ENCODE measurements around the gene SLC29A4. TPM values are rescaled to one million over a fixed set of nuclear protein-coding genes. Genes with fewer than 3 reads are reported as not detected.

The SLC29A4 gene
- total and polyA plus RNA-seq, 2 of the 8 experiments (the other 6 are each of a cell fraction or from before 2014, with no cell fraction given) = 6.9 to 15.1 TPM

DNA sequence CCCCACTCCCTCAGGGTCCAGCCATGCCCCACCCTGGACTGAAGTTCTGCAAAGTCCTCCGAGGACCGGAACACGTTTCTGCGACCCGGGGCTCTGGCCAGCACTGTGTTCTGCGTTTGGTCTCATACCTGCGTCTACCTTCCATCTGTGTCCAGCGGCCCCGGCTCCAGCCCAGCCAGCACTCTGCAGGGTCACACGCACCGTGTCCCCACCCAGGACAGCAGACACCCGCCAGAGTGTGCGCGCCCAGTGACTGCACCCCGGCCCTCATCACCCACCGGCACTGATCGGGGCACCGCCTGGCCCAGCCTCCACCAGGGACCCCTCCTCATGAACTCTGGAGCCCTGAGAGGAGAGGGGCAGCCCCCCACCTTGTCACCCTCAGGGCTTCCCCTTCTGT is 20.3 kb downstream of the SLC29A4 start (continued):
- TF ChIP-seq, protein P1, sequence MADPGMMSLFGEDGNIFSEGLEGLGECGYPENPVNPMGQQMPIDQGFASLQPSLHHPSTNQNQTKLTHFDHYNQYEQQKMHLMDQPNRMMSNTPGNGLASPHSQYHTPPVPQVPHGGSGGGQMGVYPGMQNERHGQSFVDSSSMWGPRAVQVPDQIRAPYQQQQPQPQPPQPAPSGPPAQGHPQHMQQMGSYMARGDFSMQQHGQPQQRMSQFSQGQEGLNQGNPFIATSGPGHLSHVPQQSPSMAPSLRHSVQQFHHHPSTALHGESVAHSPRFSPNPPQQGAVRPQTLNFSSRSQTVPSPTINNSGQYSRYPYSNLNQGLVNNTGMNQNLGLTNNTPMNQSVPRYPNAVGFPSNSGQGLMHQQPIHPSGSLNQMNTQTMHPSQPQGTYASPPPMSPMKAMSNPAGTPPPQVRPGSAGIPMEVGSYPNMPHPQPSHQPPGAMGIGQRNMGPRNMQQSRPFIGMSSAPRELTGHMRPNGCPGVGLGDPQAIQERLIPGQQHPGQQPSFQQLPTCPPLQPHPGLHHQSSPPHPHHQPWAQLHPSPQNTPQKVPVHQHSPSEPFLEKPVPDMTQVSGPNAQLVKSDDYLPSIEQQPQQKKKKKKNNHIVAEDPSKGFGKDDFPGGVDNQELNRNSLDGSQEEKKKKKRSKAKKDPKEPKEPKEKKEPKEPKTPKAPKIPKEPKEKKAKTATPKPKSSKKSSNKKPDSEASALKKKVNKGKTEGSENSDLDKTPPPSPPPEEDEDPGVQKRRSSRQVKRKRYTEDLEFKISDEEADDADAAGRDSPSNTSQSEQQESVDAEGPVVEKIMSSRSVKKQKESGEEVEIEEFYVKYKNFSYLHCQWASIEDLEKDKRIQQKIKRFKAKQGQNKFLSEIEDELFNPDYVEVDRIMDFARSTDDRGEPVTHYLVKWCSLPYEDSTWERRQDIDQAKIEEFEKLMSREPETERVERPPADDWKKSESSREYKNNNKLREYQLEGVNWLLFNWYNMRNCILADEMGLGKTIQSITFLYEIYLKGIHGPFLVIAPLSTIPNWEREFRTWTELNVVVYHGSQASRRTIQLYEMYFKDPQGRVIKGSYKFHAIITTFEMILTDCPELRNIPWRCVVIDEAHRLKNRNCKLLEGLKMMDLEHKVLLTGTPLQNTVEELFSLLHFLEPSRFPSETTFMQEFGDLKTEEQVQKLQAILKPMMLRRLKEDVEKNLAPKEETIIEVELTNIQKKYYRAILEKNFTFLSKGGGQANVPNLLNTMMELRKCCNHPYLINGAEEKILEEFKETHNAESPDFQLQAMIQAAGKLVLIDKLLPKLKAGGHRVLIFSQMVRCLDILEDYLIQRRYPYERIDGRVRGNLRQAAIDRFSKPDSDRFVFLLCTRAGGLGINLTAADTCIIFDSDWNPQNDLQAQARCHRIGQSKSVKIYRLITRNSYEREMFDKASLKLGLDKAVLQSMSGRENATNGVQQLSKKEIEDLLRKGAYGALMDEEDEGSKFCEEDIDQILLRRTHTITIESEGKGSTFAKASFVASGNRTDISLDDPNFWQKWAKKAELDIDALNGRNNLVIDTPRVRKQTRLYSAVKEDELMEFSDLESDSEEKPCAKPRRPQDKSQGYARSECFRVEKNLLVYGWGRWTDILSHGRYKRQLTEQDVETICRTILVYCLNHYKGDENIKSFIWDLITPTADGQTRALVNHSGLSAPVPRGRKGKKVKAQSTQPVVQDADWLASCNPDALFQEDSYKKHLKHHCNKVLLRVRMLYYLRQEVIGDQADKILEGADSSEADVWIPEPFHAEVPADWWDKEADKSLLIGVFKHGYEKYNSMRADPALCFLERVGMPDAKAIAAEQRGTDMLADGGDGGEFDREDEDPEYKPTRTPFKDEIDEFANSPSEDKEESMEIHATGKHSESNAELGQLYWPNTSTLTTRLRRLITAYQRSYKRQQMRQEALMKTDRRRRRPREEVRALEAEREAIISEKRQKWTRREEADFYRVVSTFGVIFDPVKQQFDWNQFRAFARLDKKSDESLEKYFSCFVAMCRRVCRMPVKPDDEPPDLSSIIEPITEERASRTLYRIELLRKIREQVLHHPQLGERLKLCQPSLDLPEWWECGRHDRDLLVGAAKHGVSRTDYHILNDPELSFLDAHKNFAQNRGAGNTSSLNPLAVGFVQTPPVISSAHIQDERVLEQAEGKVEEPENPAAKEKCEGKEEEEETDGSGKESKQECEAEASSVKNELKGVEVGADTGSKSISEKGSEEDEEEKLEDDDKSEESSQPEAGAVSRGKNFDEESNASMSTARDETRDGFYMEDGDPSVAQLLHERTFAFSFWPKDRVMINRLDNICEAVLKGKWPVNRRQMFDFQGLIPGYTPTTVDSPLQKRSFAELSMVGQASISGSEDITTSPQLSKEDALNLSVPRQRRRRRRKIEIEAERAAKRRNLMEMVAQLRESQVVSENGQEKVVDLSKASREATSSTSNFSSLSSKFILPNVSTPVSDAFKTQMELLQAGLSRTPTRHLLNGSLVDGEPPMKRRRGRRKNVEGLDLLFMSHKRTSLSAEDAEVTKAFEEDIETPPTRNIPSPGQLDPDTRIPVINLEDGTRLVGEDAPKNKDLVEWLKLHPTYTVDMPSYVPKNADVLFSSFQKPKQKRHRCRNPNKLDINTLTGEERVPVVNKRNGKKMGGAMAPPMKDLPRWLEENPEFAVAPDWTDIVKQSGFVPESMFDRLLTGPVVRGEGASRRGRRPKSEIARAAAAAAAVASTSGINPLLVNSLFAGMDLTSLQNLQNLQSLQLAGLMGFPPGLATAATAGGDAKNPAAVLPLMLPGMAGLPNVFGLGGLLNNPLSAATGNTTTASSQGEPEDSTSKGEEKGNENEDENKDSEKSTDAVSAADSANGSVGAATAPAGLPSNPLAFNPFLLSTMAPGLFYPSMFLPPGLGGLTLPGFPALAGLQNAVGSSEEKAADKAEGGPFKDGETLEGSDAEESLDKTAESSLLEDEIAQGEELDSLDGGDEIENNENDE (IDR thresholded peaks at IDR 0.05; ENCODE audit: insufficient replicate concordance, low read length) = no peak
- no peak for TF ChIP-seq ASH2L (IDR thresholded peaks at IDR 0.05; ENCODE audit: low read length)
- TF ChIP-seq KDM1A (IDR thresholded peaks at IDR 0.05; ENCODE audit: borderline replicate concordance, low read length) = no peak
- TF ChIP-seq CREB1 (IDR thresholded peaks at IDR 0.05) = no peak
- no peak for TF ChIP-seq CTCF (IDR thresholded peaks at IDR 0.05; ENCODE audit: control extremely low read depth in 1 of 3, insufficient read depth in 1 of 3, low read depth in 1 of 3, low read length in 3 of 3)
- no peak for TF ChIP-seq HDAC6 (IDR thresholded peaks at IDR 0.05; ENCODE audit: low read depth, low read length)
- no peak for TF ChIP-seq YY1 (IDR thresholded peaks at IDR 0.05; ENCODE audit: low read depth, low read length)
- TF ChIP-seq TBP (IDR thresholded peaks at IDR 0.05; ENCODE audit: low read depth, low read length) = no peak
